GM13976 (cell line): ENCODE measurements around the gene BAZ2B.

Source experiments
- DNase-seq: peaks from one replicate; pipeline ENCODE4 v3.0.0; 2012; ENCODE audit warnings: low spot score
- CTCF ChIP-seq: IDR thresholded peaks from 2 replicates; pipeline ENCODE4 v1.5.1; 2012; ENCODE audit warnings: borderline replicate concordance, mild to moderate bottlenecking; ENCODE audit not compliant: insufficient read depth; ENCODE audit errors: extremely low read depth, missing control alignments, control extremely low read depth
- in situ Hi-C: fragments of 300-500 bp; cut with MboI; formaldehyde crosslinking; loops from one replicate; pipeline ENCODE4 v1.12.0; 2022; ENCODE audit warnings: low sequenced_read_pairs, mixed read lengths, inconsistent platforms; ENCODE audit not compliant: unreplicated experiment

BAZ2B gene

GRCh38 chr2:159457589-159457988 is 158.8 kb downstream of the BAZ2B start:
- in situ Hi-C loops = no loop called here

GRCh38 chr2:159456500-159457426 is 159.6 kb downstream of the BAZ2B start:
- TF ChIP-seq CTCF = no peak
- DNase-seq = no peak
- in situ Hi-C loops = no loop called here

More at GRCh38 chr2:159457589-159457988, 158.8 kb downstream of the BAZ2B start:
- DNase-seq = no peak
- no peak for TF ChIP-seq CTCF

- in situ Hi-C loops = no loop called here
- no peak for TF ChIP-seq CTCF
- DNase-seq = no peak
Measured at GRCh38 chr2:159455330-159455918, 160.9 kb downstream of the BAZ2B start.

GRCh38 chr2:159454185-159454584 is 162.2 kb downstream of the BAZ2B start:
- DNase-seq = no peak
- no peak for TF ChIP-seq CTCF
- in situ Hi-C loops = no loop called here

- in situ Hi-C loops = no loop called here
- TF ChIP-seq CTCF = no peak
- DNase-seq = no peak
Measured at GRCh38 chr2:159450180-159450579, 166.2 kb downstream of the BAZ2B start.

GRCh38 chr2:159449504-159450124 is 166.7 kb downstream of the BAZ2B start:
- in situ Hi-C loops = no loop called here
- DNase-seq = no peak

More at GRCh38 chr2:159449504-159450124, 166.7 kb downstream of the BAZ2B start:
- TF ChIP-seq CTCF = no peak
